HT-29 (cell line): ENCODE results near the gene PTBP1. TPM values are rescaled to one million over a fixed set of nuclear protein-coding genes. Genes with fewer than 3 reads are reported as not detected.
"Not testable (repeated sequence)": the region's sequence is repeated elsewhere in the genome, so short reads cannot be mapped to it uniquely, and the experiment has no call there.

Source experiments
- DNase-seq: peaks from one replicate; pipeline ENCODE4 v3.0.0-alpha.2; 2015; ENCODE audit warnings: low spot score
- total RNA-seq: library from RNA; depleted of rRNA; stranded (reverse); fragments of >200 nt; shearing (Covaris generic); gene quantifications from 2 replicates; pipeline ENCODE4 v1.2.3, GENCODE V29; 2014

Gene PTBP1
- total RNA-seq, 1 experiment from 2014 or later, result 599 TPM

- DNase-seq, result no peak
These were observed 13.0 kb downstream of the PTBP1 start for GRCh38 chr19:810077-810855.

- no peak for DNase-seq
These were observed 13.7 kb downstream of the PTBP1 start for GRCh38 chr19:810883-811489.

GRCh38 chr19:811506-812048 lies 14.3 kb downstream of the PTBP1 start:
- no peak for DNase-seq

- no peak for DNase-seq
These were observed 14.9 kb downstream of the PTBP1 start for GRCh38 chr19:812049-812746.

- DNase-seq, result no peak
These were observed 15.5 kb downstream of the PTBP1 start for GRCh38 chr19:812747-813218.

GRCh38 chr19:813219-814151 lies 16.2 kb downstream of the PTBP1 start:
- DNase-seq, result no peak

- no peak for DNase-seq
These were observed 17.2 kb downstream of the PTBP1 start for GRCh38 chr19:814152-815078.

GRCh38 chr19:815079-815774 lies 18.0 kb downstream of the PTBP1 start:
- DNase-seq, result no peak

- no peak for DNase-seq
These were observed 18.7 kb downstream of the PTBP1 start for GRCh38 chr19:815775-816499.

- DNase-seq, result no peak
These were observed 19.2 kb downstream of the PTBP1 start for GRCh38 chr19:816500-816857.

GRCh38 chr19:820212-820611 lies 23.0 kb downstream of the PTBP1 start:
- DNase-seq, result not testable (repeated sequence)

GRCh38 chr19:821231-821824 lies 24.1 kb downstream of the PTBP1 start:
- DNase-seq, result no peak

GRCh38 chr19:821825-822503 lies 24.7 kb downstream of the PTBP1 start, which contains the start of gene PLPPR3:
Gene PLPPR3, minus strand, starts transcription at chr19:821955. Its CDS starts 396 bp downstream, at chr19:821559.
- no peak for DNase-seq

GRCh38 chr19:823565-824121 lies 26.4 kb downstream of the PTBP1 start:
- DNase-seq, result no peak

- DNase-seq, result no peak
These were observed 27.6 kb downstream of the PTBP1 start for GRCh38 chr19:824885-825284.

GRCh38 chr19:825897-826644 lies 28.8 kb downstream of the PTBP1 start:
- no peak for DNase-seq

GRCh38 chr19:827314-827709 lies 30.1 kb downstream of the PTBP1 start:
- no peak for DNase-seq
